ENCODE results near the gene SAAL1.

- TF ChIP-seq, protein P1, sequence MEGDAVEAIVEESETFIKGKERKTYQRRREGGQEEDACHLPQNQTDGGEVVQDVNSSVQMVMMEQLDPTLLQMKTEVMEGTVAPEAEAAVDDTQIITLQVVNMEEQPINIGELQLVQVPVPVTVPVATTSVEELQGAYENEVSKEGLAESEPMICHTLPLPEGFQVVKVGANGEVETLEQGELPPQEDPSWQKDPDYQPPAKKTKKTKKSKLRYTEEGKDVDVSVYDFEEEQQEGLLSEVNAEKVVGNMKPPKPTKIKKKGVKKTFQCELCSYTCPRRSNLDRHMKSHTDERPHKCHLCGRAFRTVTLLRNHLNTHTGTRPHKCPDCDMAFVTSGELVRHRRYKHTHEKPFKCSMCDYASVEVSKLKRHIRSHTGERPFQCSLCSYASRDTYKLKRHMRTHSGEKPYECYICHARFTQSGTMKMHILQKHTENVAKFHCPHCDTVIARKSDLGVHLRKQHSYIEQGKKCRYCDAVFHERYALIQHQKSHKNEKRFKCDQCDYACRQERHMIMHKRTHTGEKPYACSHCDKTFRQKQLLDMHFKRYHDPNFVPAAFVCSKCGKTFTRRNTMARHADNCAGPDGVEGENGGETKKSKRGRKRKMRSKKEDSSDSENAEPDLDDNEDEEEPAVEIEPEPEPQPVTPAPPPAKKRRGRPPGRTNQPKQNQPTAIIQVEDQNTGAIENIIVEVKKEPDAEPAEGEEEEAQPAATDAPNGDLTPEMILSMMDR (IDR thresholded peaks at IDR 0.05; ENCODE audit: poor library complexity), result no peak
- no peak for TF ChIP-seq EZH2 (IDR thresholded peaks at IDR 0.05; ENCODE audit: borderline replicate concordance)
- no peak for TF ChIP-seq EZH2phosphoT487 (IDR thresholded peaks at IDR 0.05; ENCODE audit: low read depth, severe bottlenecking, unreplicated experiment)
These were observed 31.4 kb upstream of the SAAL1 start for GRCh38 chr11:18137186-18137800.
